IMR-90 (cell line): ENCODE data around the gene CDT1. TPM values are rescaled to one million over a fixed set of nuclear protein-coding genes. Genes with fewer than 3 reads are reported as not detected.

Experiments used
- ATAC-seq: fragments of 200-7000 bp; cut with Tn5 transposase; 2 replicates; pipeline ENCODE4 v1.9.1; 2020; ENCODE audit warnings: low read depth, mild to moderate bottlenecking, moderate library complexity
- BruUV-seq: library from RNA; stranded (reverse); fragments of 400-500 nt; replicated peaks from 2 replicates; lab custom pipeline; 2021; lab: Mats Ljungman, UMichigan
- CTCF ChIA-PET: fragments of 300-600 bp; formaldehyde crosslinking; extraction: SDS; loops from one replicate; lab custom pipeline; 2021; ENCODE audit warnings: antibody characterized with exemption; lab: Yijun Ruan, JAX
- POLR2A ChIA-PET: fragments of 300-600 bp; sonication (Branson Sonifier 250); formaldehyde crosslinking; loops from one replicate; lab custom pipeline; 2022; ENCODE audit warnings: antibody characterized with exemption; ENCODE audit not compliant: unreplicated experiment; lab: Charles Lee
- DNase-seq: peaks from one replicate; pipeline ENCODE4 v3.0.0; 2013
- H2AFZ ChIP-seq: replicated peaks from 2 replicates; pipeline ENCODE3; 2013; ENCODE audit warnings: low read length, mild to moderate bottlenecking; ENCODE audit not compliant: poor library complexity
- H2AK5ac ChIP-seq: 2 replicates; pipeline ENCODE4 v1.6.1; 2013; ENCODE audit warnings: low read depth, low read length, inconsistent platforms
- H2AK9ac ChIP-seq: replicated peaks from 2 replicates; pipeline ENCODE3; 2013; ENCODE audit warnings: mild to moderate bottlenecking, low read depth, low read length, moderate library complexity; ENCODE audit not compliant: poor library complexity
- H2BK120ac ChIP-seq: 2 replicates; pipeline ENCODE4 v1.6.1; 2013; ENCODE audit warnings: low read depth, low read length, inconsistent platforms
- H2BK15ac ChIP-seq: 3 replicates; pipeline ENCODE4 v1.6.1; 2013; ENCODE audit warnings: low read depth, low read length, inconsistent platforms
- H2BK20ac ChIP-seq: 2 replicates; pipeline ENCODE4 v1.6.1; 2013; ENCODE audit warnings: low read depth, mild to moderate bottlenecking, inconsistent platforms, low read length, moderate library complexity
- H2BK5ac ChIP-seq: 2 replicates; pipeline ENCODE4 v1.6.1; 2013; ENCODE audit warnings: mild to moderate bottlenecking, low read depth, low read length, inconsistent platforms; ENCODE audit not compliant: poor library complexity, severe bottlenecking
- H3K14ac ChIP-seq: replicated peaks from 2 replicates; pipeline ENCODE4 v1.6.1; 2013; ENCODE audit warnings: low read depth, low read length, inconsistent platforms
- H3K18ac ChIP-seq: 2 replicates; pipeline ENCODE4 v1.6.1; 2013; ENCODE audit warnings: low read depth, low read length, control low read depth
- H3K23ac ChIP-seq: 2 replicates; pipeline ENCODE4 v1.6.1; 2013; ENCODE audit warnings: low read depth, low read length, inconsistent platforms
- H3K27ac ChIP-seq: 2 replicates; pipeline ENCODE4 v1.5.1; 2013; ENCODE audit warnings: mild to moderate bottlenecking, control low read depth, low read length; ENCODE audit not compliant: insufficient read depth
- H3K27me3 ChIP-seq: 2 replicates; pipeline ENCODE4 v1.6.1; 2013; ENCODE audit warnings: low read length; ENCODE audit not compliant: control insufficient read depth, insufficient read depth
- H3K36me3 ChIP-seq: 2 replicates; pipeline ENCODE4 v1.6.1; 2013; ENCODE audit warnings: low read length, mixed read lengths; ENCODE audit not compliant: control insufficient read depth, insufficient read depth
- H3K4ac ChIP-seq: 2 replicates; pipeline ENCODE4 v1.6.1; 2013; ENCODE audit warnings: low read depth, low read length, inconsistent platforms
- H3K4me1 ChIP-seq: 2 replicates; pipeline ENCODE4 v1.6.1; 2013; ENCODE audit warnings: low read length, mixed read lengths; ENCODE audit not compliant: control insufficient read depth, insufficient read depth
- H3K4me2 ChIP-seq: 2 replicates; pipeline ENCODE4 v1.6.1; 2013; ENCODE audit warnings: low read depth, mild to moderate bottlenecking, control low read depth, low read length, moderate library complexity
- H3K4me3 ChIP-seq: 2 replicates; pipeline ENCODE4 v1.5.1; 2013; ENCODE audit warnings: low read depth, mild to moderate bottlenecking, control low read depth, low read length, moderate library complexity; ENCODE audit not compliant: insufficient read depth
- H3K56ac ChIP-seq: 2 replicates; pipeline ENCODE4 v1.6.1; 2013; ENCODE audit warnings: low read length, inconsistent platforms; ENCODE audit not compliant: insufficient read depth; ENCODE audit errors: extremely low read depth
- H3K79me1 ChIP-seq, 2 experiments: 2 replicates each; pipeline ENCODE4 v1.6.1; 2013; ENCODE audit warnings: low read length in 2 of 2, inconsistent platforms in 1 of 2, low read depth in 1 of 2
- H3K9ac ChIP-seq: 2 replicates; pipeline ENCODE4 v1.6.1; 2013; ENCODE audit warnings: low read depth, low read length, control low read depth
- H3K9me1 ChIP-seq: 2 replicates; pipeline ENCODE4 v1.6.1; 2013; ENCODE audit warnings: low read length, inconsistent platforms; ENCODE audit not compliant: insufficient read depth
- H3K9me3 ChIP-seq: 2 replicates; pipeline ENCODE4 v1.6.1; 2013; ENCODE audit warnings: low read length; ENCODE audit not compliant: control insufficient read depth, insufficient read depth
- H4K20me1 ChIP-seq: 2 replicates; pipeline ENCODE4 v1.6.1; 2013; ENCODE audit warnings: low read length, inconsistent platforms; ENCODE audit not compliant: insufficient read depth
- H4K5ac ChIP-seq: 2 replicates; pipeline ENCODE4 v1.6.1; 2013; ENCODE audit warnings: mild to moderate bottlenecking, low read depth, low read length, control low read depth
- H4K8ac ChIP-seq, 2 experiments: 2 replicates each; pipeline ENCODE4 v1.6.1; 2013; ENCODE audit warnings: low read depth in 2 of 2, low read length in 2 of 2, control low read depth in 1 of 2, inconsistent platforms in 1 of 2
- H4K91ac ChIP-seq: 2 replicates; pipeline ENCODE4 v1.6.1; 2013; ENCODE audit warnings: low read depth, low read length, inconsistent platforms; ENCODE audit not compliant: insufficient read depth
- CEBPB ChIP-seq: IDR thresholded peaks from 2 replicates; pipeline ENCODE4 v1.6.1; 2012; ENCODE audit warnings: low read depth, low read length, improper control_type of control experiment
- CHD1 ChIP-seq: IDR thresholded peaks from 2 replicates; pipeline ENCODE4 v1.6.1; 2012; ENCODE audit warnings: low read depth, low read length, improper control_type of control experiment
- NFE2L2 ChIP-seq: fragments of 150-350 bp; IDR thresholded peaks from 2 replicates; pipeline ENCODE4 v1.6.1; 2016; ENCODE audit warnings: low read depth, mild to moderate bottlenecking, low read length
- RAD21 ChIP-seq: IDR thresholded peaks from 2 replicates; pipeline ENCODE4 v1.6.1; 2012; ENCODE audit warnings: low read length, improper control_type of control experiment
- RFX5 ChIP-seq: IDR thresholded peaks from 2 replicates; pipeline ENCODE4 v1.8.0; 2012; ENCODE audit warnings: low read depth, mild to moderate bottlenecking, low read length, moderate library complexity
- SMC3 ChIP-seq: fragments of 150-350 bp; IDR thresholded peaks from 2 replicates; pipeline ENCODE4 v1.6.1; 2016; ENCODE audit warnings: low read depth, mild to moderate bottlenecking, antibody characterized with exemption, low read length, moderate library complexity
- WGBS, 2 experiments: methylation state at CpG; one replicate each; pipeline versions ENCODE4 v1.1.5 to v1.1.7; 2013; ENCODE audit warnings: missing lambda C conversion rate in 2 of 2; ENCODE audit not compliant: insufficient read length in 1 of 2; ENCODE audit errors: extremely low coverage in 2 of 2; 5-methylcytosine and 5-hydroxymethylcytosine counted together
- dilution Hi-C: fragments of 300-500 bp; cut with HindIII; formaldehyde crosslinking; loops from one replicate; pipeline ENCODE4 v1.14.3; 2018; ENCODE audit warnings: low sequenced_read_pairs; ENCODE audit not compliant: unreplicated experiment
- in situ Hi-C: fragments of 300-500 bp; cut with MboI; formaldehyde crosslinking; loops from 3 replicates; pipeline ENCODE4 v1.14.3; 2019; ENCODE audit warnings: low sequenced_read_pairs, inconsistent platforms, mixed read lengths
- intact Hi-C: fragments of 100-400 bp; cut with micrococcal nuclease; formaldehyde crosslinking; loops from 2 replicates; pipeline ENCODE4 v1.10.0; 2022
- polyA plus RNA-seq, 3 experiments: library from polyadenylated mRNA; depleted of rRNA; stranded (reverse); fragments of >200 nt; gene quantifications; 2 replicates each; pipeline ENCODE4 v1.2.3, GENCODE V29; 2012; ENCODE audit warnings: low replicate concordance in 1 of 3
- total RNA-seq: library from RNA; depleted of rRNA; stranded (reverse); fragments of >200 nt; gene quantifications from 2 replicates; pipeline ENCODE4 v1.2.3, GENCODE V29; 2012

Gene CDT1
- total and polyA plus RNA-seq, 2 of the 4 experiments (the other 2 are of a cell fraction), result 3.2 to 11.8 TPM

- Histone ChIP-seq H3K36me3 (peaks cover 2% of the 10 kb centered on the region), H3K9ac (no peak overlapping the region), H4K91ac (peak overlapping the region; percentile 12), H2AK9ac (peak overlapping the region; percentile 58), H4K5ac (no peak overlapping the region; the same call in 1 of the 2 replicates), H4K20me1 (peaks cover 96% of the 10 kb centered on the region), H3K27ac (peak overlapping the region; percentile 69; the same call in 1 of the 2 replicates), H2BK15ac (peak overlapping the region; percentile 64; the same call in 2 of the 3 replicates), H3K27me3 (no peaks in the 10 kb centered on the region), H3K9me3 (no peaks in the 10 kb centered on the region), H3K4me1 (peaks cover 37% of the 10 kb centered on the region), H3K79me1 (peaks cover 22 to 91% of the 10 kb centered on the region in 2 experiments; a peak in 3 of 4 replicates), H3K56ac (no peak overlapping the region), H2BK20ac (peak overlapping the region; percentile 57; the same call in 1 of the 2 replicates), H2AFZ (peak overlapping the region; percentile 21), H2BK5ac (peak overlapping the region; percentile 78), H3K4me3 (no peak overlapping the region), H3K9me1 (peaks cover 22% of the 10 kb centered on the region), H4K8ac (peak overlapping the region; percentile 67 to 71; a peak in 3 of 4 replicates), H2AK5ac (peak overlapping the region; percentile 63), H3K23ac (peak overlapping the region; percentile 48; the same call in 1 of the 2 replicates), H3K4me2 (no peak overlapping the region), H2BK120ac (peak overlapping the region; percentile 58; the same call in 1 of the 2 replicates), H3K14ac (peak overlapping the region; percentile 38; the same call in 1 of the 2 replicates), H3K4ac (peak overlapping the region; percentile 80), H3K18ac (no peak overlapping the region)
- in situ Hi-C loops (no loop called here), dilution Hi-C loops (no loop called here), intact Hi-C loops (no loop called here)
- 80% methylated on average over 3 of the region's 13 CpGs; no CpG with 5 or more reads in 1 of the 2 experiments for WGBS, 2 experiments
- no TSS peak for BruUV-seq
- CTCF ChIA-PET, result interaction anchor here (1.3 to 2.2 kb wide), 2 partner anchors 10 to 23 kb away, joined by 3 to 5 read pairs; no protein-coding TSS in a partner anchor
- DNase-seq, result no peak
- POLR2A ChIA-PET, result interaction anchor here (0.8 kb wide), 1 partner anchor 15 kb away, joined by 3 read pairs; no protein-coding TSS in a partner anchor
- 0 out of 2 replicates have a peak, but pooled peaks have one; percentile 6 for ATAC-seq
- TF ChIP-seq RAD21 (no peak), NFE2L2 (no peak), RFX5 (no peak), CEBPB (no peak), SMC3 (no peak), CHD1 (no peak)
Measured at GRCh38 chr16:88758227-88758943, 45.2 kb upstream of the CDT1 start.
